HepG2 (cell line): ENCODE data around the gene DMXL1. TPM values are rescaled to one million over a fixed set of nuclear protein-coding genes. Genes with fewer than 3 reads are reported as not detected.

ENCODE experiments used
- ARNT ChIP-seq: fragments of 450-650 bp; IDR thresholded peaks from 2 replicates; pipeline ENCODE4 v1.6.1; 2017
- GFI1 ChIP-seq: sonication (generic); formaldehyde crosslinking; IDR thresholded peaks from 2 replicates; pipeline ENCODE4 v1.5.0; 2020; ENCODE audit warnings: missing genetic modification reagents, mild to moderate bottlenecking, borderline replicate concordance
- HDAC1 ChIP-seq: sonication (generic); formaldehyde crosslinking; IDR thresholded peaks from 2 replicates; pipeline ENCODE4 v1.5.1; 2020; ENCODE audit warnings: mild to moderate bottlenecking, missing genetic modification reagents
- ISX ChIP-seq: sonication (generic); formaldehyde crosslinking; conservative IDR thresholded peaks from 2 replicates; pipeline ENCODE4 v1.5.0; 2020; ENCODE audit warnings: missing genetic modification reagents
- KMT2B ChIP-seq: IDR thresholded peaks from 2 replicates; pipeline ENCODE4 v1.6.1; 2016; ENCODE audit warnings: missing genetic modification reagents, missing compliant biosample characterization
- LCORL ChIP-seq, 2 experiments: fragments of 450-650 bp in 1 of 2; sonication (generic) in 1 of 2; formaldehyde crosslinking in 1 of 2; IDR thresholded peaks; 2 replicates each; pipeline versions ENCODE4 v1.5.0 to v1.6.1; 2017 to 2020; ENCODE audit warnings: antibody characterized with exemption in 1 of 2, missing genetic modification reagents in 1 of 2
- NFIB ChIP-seq: sonication (generic); formaldehyde crosslinking; IDR thresholded peaks from 2 replicates; pipeline ENCODE4 v1.9.0; 2021; ENCODE audit warnings: missing genetic modification reagents, mild to moderate bottlenecking, borderline replicate concordance
- NR2F2 ChIP-seq: IDR thresholded peaks from 2 replicates; pipeline ENCODE4 v1.6.1; 2012; ENCODE audit warnings: low read depth, inconsistent platforms, borderline replicate concordance
- POLR2G ChIP-seq: fragments of 200-400 bp; formaldehyde crosslinking; IDR thresholded peaks from 2 replicates; pipeline ENCODE4 v1.6.1; 2018; ENCODE audit warnings: mild to moderate bottlenecking, low read depth, low read length, moderate library complexity
- RORA ChIP-seq: sonication (generic); formaldehyde crosslinking; IDR thresholded peaks from 2 replicates; pipeline ENCODE4 v1.5.0; 2020; ENCODE audit warnings: mild to moderate bottlenecking, missing genetic modification reagents, moderate library complexity
- STAG1 ChIP-seq: sonication (generic); formaldehyde crosslinking; IDR thresholded peaks from 2 replicates; pipeline ENCODE4 v1.4.0; 2020; ENCODE audit warnings: missing genetic modification reagents
- SYNCRIP ChIP-seq: fragments of 200-400 bp; formaldehyde crosslinking; IDR thresholded peaks from 2 replicates; pipeline ENCODE4 v1.6.1; 2018; ENCODE audit warnings: mild to moderate bottlenecking, low read depth, low read length; ENCODE audit not compliant: insufficient read depth
- TAF1 ChIP-seq: sonication (generic); formaldehyde crosslinking; IDR thresholded peaks from 2 replicates; pipeline ENCODE4 v1.4.0; 2020; ENCODE audit warnings: missing genetic modification reagents
- THAP9 ChIP-seq: sonication (generic); formaldehyde crosslinking; IDR thresholded peaks from 2 replicates; pipeline ENCODE4; 2020; ENCODE audit warnings: missing genetic modification reagents, mild to moderate bottlenecking, borderline replicate concordance
- TOPORS ChIP-seq: sonication (generic); formaldehyde crosslinking; IDR thresholded peaks from 2 replicates; pipeline ENCODE4 v1.8.0; 2023; ENCODE audit warnings: mild to moderate bottlenecking, missing genetic modification reagents
- ZBTB25 ChIP-seq: IDR thresholded peaks from 2 replicates; pipeline ENCODE4 v1.6.1; 2018; ENCODE audit warnings: missing genetic modification reagents
- ZNF780A ChIP-seq: sonication (generic); formaldehyde crosslinking; IDR thresholded peaks from 2 replicates; pipeline ENCODE4 v1.8.0; 2022; ENCODE audit warnings: mild to moderate bottlenecking, missing genetic modification reagents, moderate library complexity
- ZSCAN30 ChIP-seq: sonication (generic); formaldehyde crosslinking; IDR thresholded peaks from 2 replicates; pipeline ENCODE4 v1.5.0; 2020; ENCODE audit warnings: mild to moderate bottlenecking, missing genetic modification reagents
- ZZZ3 ChIP-seq: sonication (generic); formaldehyde crosslinking; IDR thresholded peaks from 2 replicates; pipeline ENCODE4 v1.4.0; 2020; ENCODE audit warnings: missing genetic modification reagents, mild to moderate bottlenecking, borderline replicate concordance
- polyA plus RNA-seq, 8 experiments: library from polyadenylated mRNA; depleted of rRNA in 3 of 8; stranded (reverse) in 7 of 8; unstranded in 1 of 8; fragments of >200 nt; fragmentation: Illumina TruSeq in 4 of 8; extraction: Trizol in 4 of 8; gene quantifications; 2 replicates each; pipeline versions ENCODE4 v1.2.1 to v1.2.3, GENCODE V29; 2011 to 2016; ENCODE audit warnings: low read depth in 4 of 8, missing spikeins in 1 of 8, mixed read lengths in 1 of 8; ENCODE audit not compliant: insufficient read depth in 1 of 8
- total RNA-seq, 5 experiments: library from RNA; depleted of rRNA; stranded (reverse); fragments of >200 nt; fragmentation: Illumina TruSeq; extraction: Trizol; gene quantifications; 2 replicates each; pipeline ENCODE4 v1.2.3, GENCODE V29; 2016; ENCODE audit warnings: low read depth in 1 of 5
- TF ChIP-seq, protein P1 (sequence below): sonication (generic); formaldehyde crosslinking; IDR thresholded peaks from 2 replicates; pipeline ENCODE4 v1.4.0; 2020; ENCODE audit warnings: mild to moderate bottlenecking, missing genetic modification reagents
- TF ChIP-seq, protein P2 (sequence below): sonication (generic); formaldehyde crosslinking; IDR thresholded peaks from 2 replicates; pipeline ENCODE4 v1.4.0; 2020; ENCODE audit warnings: missing genetic modification reagents

Gene DMXL1
- total and polyA plus RNA-seq, 2 of the 13 experiments (the other 11 are each of a cell fraction or from before 2014, with no cell fraction given) = 6.9 to 18.6 TPM

DNA sequence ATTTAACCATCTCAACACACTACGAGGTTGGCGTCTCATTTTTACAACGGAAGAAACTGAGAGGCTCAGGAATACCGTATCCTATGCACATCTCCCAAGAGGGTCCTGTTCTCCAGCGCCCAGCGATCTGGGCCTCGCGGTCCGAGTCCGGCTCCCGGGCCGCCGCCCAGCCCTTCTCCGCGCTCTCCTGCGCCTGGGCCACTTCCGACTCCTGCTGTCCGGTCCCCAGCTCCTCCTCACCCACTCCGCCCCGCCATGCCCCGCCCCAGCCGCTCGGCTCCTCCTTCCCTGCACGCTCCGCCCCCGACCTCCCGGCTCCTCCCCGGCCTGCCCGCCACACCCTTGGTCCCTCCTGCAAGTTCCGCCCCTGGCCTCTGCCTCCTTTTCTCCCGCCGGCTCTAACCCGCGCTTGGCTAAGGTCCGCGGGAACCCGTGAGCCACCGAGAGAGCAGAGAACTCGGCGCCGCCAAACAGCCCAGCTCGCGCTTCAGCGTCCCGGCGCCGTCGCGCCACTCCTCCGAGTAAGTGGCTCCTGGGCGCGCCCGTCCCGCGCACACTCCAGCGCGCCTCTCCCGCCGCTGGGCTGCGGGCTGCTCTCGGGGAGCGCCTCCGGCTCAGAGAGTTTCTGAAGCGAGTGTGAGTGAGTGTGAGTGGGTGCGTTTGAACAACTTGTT lies 197.6 kb downstream of the DMXL1 start (continued):
- TF ChIP-seq ZBTB25 (CRISPR knock-in tag) (peak; percentile 82), ARNT (no peak), KMT2B (peak; percentile 88), RORA (CRISPR knock-in tag) (no peak), LCORL (IDR thresholded peaks at IDR 0.05) (no peak), LCORL (CRISPR knock-in tag; IDR thresholded peaks at IDR 0.05) (peak; percentile 62; the same call in 1 of the 2 replicates), HDAC1 (CRISPR knock-in tag) (peak; percentile 80), GFI1 (CRISPR knock-in tag) (peak; percentile 74), STAG1 (CRISPR knock-in tag) (peak; percentile 12; the same call in 1 of the 2 replicates), TOPORS (CRISPR knock-in tag) (no peak; the same call in 1 of the 2 replicates), THAP9 (CRISPR knock-in tag) (peak; percentile 22; the same call in 1 of the 2 replicates), ZNF780A (0 out of 2 replicates have a peak, but pooled peaks have one; percentile 44), ZZZ3 (CRISPR knock-in tag) (0 out of 2 replicates have a peak, but pooled peaks have one; percentile 50), NFIB (CRISPR knock-in tag) (no peak), TAF1 (CRISPR knock-in tag) (peak; percentile 89), ISX (CRISPR knock-in tag) (0 out of 2 replicates have a peak, but pooled peaks have one; percentile 51), POLR2G (peak; percentile 94), NR2F2 (no peak; the same call in 1 of the 2 replicates), SYNCRIP (no peak), ZSCAN30 (0 out of 2 replicates have a peak, but pooled peaks have one; percentile 47)
- TF ChIP-seq, protein P1, sequence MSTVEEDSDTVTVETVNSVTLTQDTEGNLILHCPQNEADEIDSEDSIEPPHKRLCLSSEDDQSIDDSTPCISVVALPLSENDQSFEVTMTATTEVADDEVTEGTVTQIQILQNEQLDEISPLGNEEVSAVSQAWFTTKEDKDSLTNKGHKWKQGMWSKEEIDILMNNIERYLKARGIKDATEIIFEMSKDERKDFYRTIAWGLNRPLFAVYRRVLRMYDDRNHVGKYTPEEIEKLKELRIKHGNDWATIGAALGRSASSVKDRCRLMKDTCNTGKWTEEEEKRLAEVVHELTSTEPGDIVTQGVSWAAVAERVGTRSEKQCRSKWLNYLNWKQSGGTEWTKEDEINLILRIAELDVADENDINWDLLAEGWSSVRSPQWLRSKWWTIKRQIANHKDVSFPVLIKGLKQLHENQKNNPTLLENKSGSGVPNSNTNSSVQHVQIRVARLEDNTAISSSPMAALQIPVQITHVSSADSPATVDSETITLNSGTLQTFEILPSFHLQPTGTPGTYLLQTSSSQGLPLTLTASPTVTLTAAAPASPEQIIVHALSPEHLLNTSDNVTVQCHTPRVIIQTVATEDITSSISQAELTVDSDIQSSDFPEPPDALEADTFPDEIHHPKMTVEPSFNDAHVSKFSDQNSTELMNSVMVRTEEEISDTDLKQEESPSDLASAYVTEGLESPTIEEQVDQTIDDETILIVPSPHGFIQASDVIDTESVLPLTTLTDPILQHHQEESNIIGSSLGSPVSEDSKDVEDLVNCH (CRISPR knock-in tag) = no peak
- TF ChIP-seq, protein P2, sequence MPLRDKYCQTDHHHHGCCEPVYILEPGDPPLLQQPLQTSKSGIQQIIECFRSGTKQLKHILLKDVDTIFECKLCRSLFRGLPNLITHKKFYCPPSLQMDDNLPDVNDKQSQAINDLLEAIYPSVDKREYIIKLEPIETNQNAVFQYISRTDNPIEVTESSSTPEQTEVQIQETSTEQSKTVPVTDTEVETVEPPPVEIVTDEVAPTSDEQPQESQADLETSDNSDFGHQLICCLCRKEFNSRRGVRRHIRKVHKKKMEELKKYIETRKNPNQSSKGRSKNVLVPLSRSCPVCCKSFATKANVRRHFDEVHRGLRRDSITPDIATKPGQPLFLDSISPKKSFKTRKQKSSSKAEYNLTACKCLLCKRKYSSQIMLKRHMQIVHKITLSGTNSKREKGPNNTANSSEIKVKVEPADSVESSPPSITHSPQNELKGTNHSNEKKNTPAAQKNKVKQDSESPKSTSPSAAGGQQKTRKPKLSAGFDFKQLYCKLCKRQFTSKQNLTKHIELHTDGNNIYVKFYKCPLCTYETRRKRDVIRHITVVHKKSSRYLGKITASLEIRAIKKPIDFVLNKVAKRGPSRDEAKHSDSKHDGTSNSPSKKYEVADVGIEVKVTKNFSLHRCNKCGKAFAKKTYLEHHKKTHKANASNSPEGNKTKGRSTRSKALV (CRISPR knock-in tag) = peak; percentile 97
